Measurements from ENCODE around the gene ASPDH.
A peak's percentile ranks its signal among the peaks of the same experiment; 100 is the strongest.

Gene ASPDH

GRCh38 chr19:50512999-50513745, 541 bp downstream of the ASPDH start:
- DNase-seq = no peak

- no peak for DNase-seq
These were observed 1.4 kb downstream of the ASPDH start for GRCh38 chr19:50512112-50512998.

- peak; percentile 99 for DNase-seq
These were observed 2.5 kb downstream of the ASPDH start, which contains the start of gene JOSD2 for GRCh38 chr19:50511069-50511822. Gene JOSD2 (minus strand): TSS chr19:50511191. CDS start chr19:50510431, 760 bp downstream.

- DNase-seq = peak; percentile 79
These were observed 3.0 kb downstream of the ASPDH start for GRCh38 chr19:50510700-50511068.

GRCh38 chr19:50510121-50510670, 3.5 kb downstream of the ASPDH start:
- DNase-seq = no peak

- no peak for DNase-seq
These were observed 4.3 kb downstream of the ASPDH start for GRCh38 chr19:50509366-50509765.

- no peak for DNase-seq
These were observed 4.9 kb downstream of the ASPDH start for GRCh38 chr19:50508843-50509190.

- no peak for DNase-seq
These were observed 6.3 kb downstream of the ASPDH start for GRCh38 chr19:50507376-50507775.

GRCh38 chr19:50506700-50507099, 7.0 kb downstream of the ASPDH start:
- DNase-seq = no peak

GRCh38 chr19:50505856-50506611, 7.7 kb downstream of the ASPDH start:
- no peak for DNase-seq

- no peak for DNase-seq
These were observed 11.9 kb downstream of the ASPDH start for GRCh38 chr19:50501568-50502475.

GRCh38 chr19:50501186-50501567, 12.5 kb downstream of the ASPDH start:
- no peak for DNase-seq

- DNase-seq = no peak
These were observed 13.0 kb downstream of the ASPDH start for GRCh38 chr19:50500753-50501151.

GRCh38 chr19:50500060-50500752, 13.5 kb downstream of the ASPDH start:
- DNase-seq = no peak

- no peak for DNase-seq
These were observed 15.3 kb downstream of the ASPDH start for GRCh38 chr19:50498219-50499056.

GRCh38 chr19:50497022-50497405, 16.7 kb downstream of the ASPDH start:
- no peak for DNase-seq

GRCh38 chr19:50496189-50497021, 17.3 kb downstream of the ASPDH start:
- DNase-seq = no peak

- DNase-seq = no peak
These were observed 18.6 kb downstream of the ASPDH start for GRCh38 chr19:50495020-50495531.
